Upper lobe of right lung (tissue), 1 donor: Measurements from ENCODE around the gene ADAMTS6. TPM values are rescaled to one million over a fixed set of nuclear protein-coding genes. Genes with fewer than 3 reads are reported as not detected.

ENCODE experiments used
- ATAC-seq: fragments of 200-7000 bp; cut with Tn5 transposase; one replicate; pipeline ENCODE4 v1.9.1; 2020; ENCODE audit warnings: mild to moderate bottlenecking, moderate library complexity
- DNase-seq: peaks from one replicate; pipeline ENCODE4 v3.0.0-alpha.2; 2020
- H3K27ac ChIP-seq: fragments of 200-600 bp; one replicate; pipeline ENCODE4 v1.8.0; 2022
- H3K27me3 ChIP-seq: fragments of 200-600 bp; one replicate; pipeline ENCODE4 v1.8.0; 2022; ENCODE audit warnings: mild to moderate bottlenecking
- H3K36me3 ChIP-seq: fragments of 200-600 bp; one replicate; pipeline ENCODE4 v1.8.0; 2022
- H3K4me1 ChIP-seq: fragments of 200-600 bp; one replicate; pipeline ENCODE4 v1.8.0; 2022
- H3K4me3 ChIP-seq: fragments of 200-600 bp; one replicate; pipeline ENCODE4 v1.8.0; 2022; ENCODE audit warnings: mild to moderate bottlenecking
- H3K9me3 ChIP-seq: fragments of 200-600 bp; one replicate; pipeline ENCODE4 v1.8.0; 2022
- CTCF ChIP-seq: fragments of 200-600 bp; IDR thresholded peaks from one replicate; pipeline ENCODE4 v1.8.0; 2022; ENCODE audit warnings: antibody characterized with exemption
- intact Hi-C: fragments of 100-400 bp; cut with DNase I; formaldehyde crosslinking; loops from one replicate; pipeline ENCODE4 v1.11.0; 2022
- total RNA-seq: library from RNA; stranded (reverse); fragmentation: NEBNext Ultra II Directional; extraction: Animal tissue kit (Norgen Biotek cat#: 25700); gene quantifications from one replicate; pipeline ENCODE4 v1.2.1, GENCODE V29; 2021
- donor health status: DM: no; HTN: yes; CAD: no; lungs with severe emphysema.

Gene ADAMTS6
- total RNA-seq, 1 donor from 2014 or later: 2.3 TPM

- intact Hi-C loops: no loop called here
- H3K4me1 ChIP-seq: no peaks in the 10 kb centered on the region
- no peak overlapping the region for H3K4me3 ChIP-seq
- no peaks in the 10 kb centered on the region for H3K36me3 ChIP-seq
- ATAC-seq (no peak), DNase-seq (no peak)
- H3K9me3 ChIP-seq: no peaks in the 10 kb centered on the region
- H3K27me3 ChIP-seq: no peaks in the 10 kb centered on the region
- no peak overlapping the region for H3K27ac ChIP-seq
- no peak for TF ChIP-seq CTCF
Observed at GRCh38 chr5:65366655-65367054, 115.1 kb downstream of the ADAMTS6 start.

DNA sequence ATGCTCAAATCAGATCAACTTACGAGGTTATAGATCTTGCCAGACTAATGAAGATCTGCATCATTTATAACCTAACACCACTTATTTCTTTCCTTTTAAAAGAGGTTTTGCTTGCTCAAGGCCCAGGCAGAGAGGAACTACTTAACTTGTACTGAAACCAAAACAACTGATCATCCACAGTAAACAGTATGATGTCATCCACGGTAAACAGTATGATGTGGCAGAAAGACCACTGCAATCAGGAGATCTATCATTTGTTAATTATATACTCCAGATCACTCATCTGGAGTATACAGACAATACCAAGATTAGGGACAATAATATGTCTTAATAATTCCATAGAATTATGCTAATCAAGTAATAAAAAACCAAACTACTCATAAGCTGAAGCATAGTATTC is 116.8 kb downstream of the ADAMTS6 start:
- H3K4me1 ChIP-seq: no peaks in the 10 kb centered on the region
- H3K4me3 ChIP-seq: no peak overlapping the region
- H3K36me3 ChIP-seq: no peaks in the 10 kb centered on the region
- H3K27ac ChIP-seq: no peak overlapping the region
- TF ChIP-seq CTCF: no peak
- ATAC-seq: no peak
- intact Hi-C loops: no loop called here
- no peak for DNase-seq
- no peaks in the 10 kb centered on the region for H3K27me3 ChIP-seq
- no peaks in the 10 kb centered on the region for H3K9me3 ChIP-seq

DNA sequence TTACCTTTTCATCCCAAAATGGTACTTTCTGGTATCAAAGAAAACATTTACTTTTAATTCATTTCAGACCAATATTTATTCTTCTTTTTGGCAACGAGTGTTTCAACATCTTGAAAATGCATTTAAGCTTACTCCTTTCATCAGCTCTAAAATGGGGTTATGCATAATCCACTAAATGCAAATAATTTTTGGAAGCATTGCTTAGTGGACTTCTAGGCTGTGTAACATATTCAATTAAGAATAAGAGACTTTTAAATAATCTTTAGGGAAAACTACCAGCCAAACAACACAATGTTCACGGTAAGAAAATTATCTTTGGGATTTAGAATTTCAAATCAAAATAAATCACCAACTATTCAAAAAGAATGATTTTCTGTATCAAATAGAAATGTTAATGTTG is 118.2 kb downstream of the ADAMTS6 start:
- ATAC-seq (no peak), DNase-seq (no peak)
- no peaks in the 10 kb centered on the region for H3K4me1 ChIP-seq
- H3K36me3 ChIP-seq: no peaks in the 10 kb centered on the region
- intact Hi-C loops: no loop called here
- no peaks in the 10 kb centered on the region for H3K27me3 ChIP-seq
- H3K27ac ChIP-seq: no peak overlapping the region
- no peaks in the 10 kb centered on the region for H3K9me3 ChIP-seq
- TF ChIP-seq CTCF: no peak
- no peak overlapping the region for H3K4me3 ChIP-seq

DNA sequence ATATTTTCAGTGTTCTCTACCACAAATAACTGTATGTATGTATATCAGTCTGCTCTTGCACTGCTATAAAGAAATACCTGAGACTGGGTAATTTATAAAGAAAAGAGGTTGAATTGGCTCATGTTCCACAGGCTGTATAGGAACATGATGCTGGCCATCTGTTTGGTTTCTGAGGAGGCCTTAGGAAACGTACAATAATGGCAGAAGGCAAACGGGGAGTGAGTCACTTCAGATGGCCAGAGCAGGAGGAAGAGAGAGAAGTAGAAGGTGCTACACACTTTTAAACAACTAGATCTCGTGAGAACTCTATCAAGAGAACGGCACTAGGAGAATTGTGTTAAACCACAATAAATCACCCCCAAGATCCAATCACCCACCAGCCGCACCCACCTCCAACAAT is 121.7 kb downstream of the ADAMTS6 start:
- no peak overlapping the region for H3K4me3 ChIP-seq
- no peaks in the 10 kb centered on the region for H3K36me3 ChIP-seq
- ATAC-seq: no peak
- no peaks in the 10 kb centered on the region for H3K27me3 ChIP-seq
- no peaks in the 10 kb centered on the region for H3K9me3 ChIP-seq
- no peak for DNase-seq
- H3K4me1 ChIP-seq: no peaks in the 10 kb centered on the region
- intact Hi-C loops: no loop called here
- no peak for TF ChIP-seq CTCF
- no peak overlapping the region for H3K27ac ChIP-seq

DNA sequence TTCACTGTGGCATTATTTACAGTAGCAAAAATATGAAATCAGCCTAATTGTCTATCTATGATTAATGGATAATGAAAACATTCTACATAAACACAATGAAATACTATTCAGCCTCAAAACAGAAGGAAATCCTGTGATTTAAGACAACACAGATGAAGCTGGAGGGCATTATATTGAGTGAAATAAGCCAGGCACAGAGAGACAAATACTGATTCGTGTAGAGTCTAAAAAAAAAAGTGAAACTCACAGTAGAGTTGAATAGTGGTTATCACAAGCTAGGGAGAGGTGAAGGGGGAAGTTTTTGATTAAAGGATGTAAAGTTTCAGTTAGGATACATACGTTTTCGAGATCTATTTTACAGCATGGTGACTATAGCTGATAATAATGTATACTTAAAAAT is 122.2 kb downstream of the ADAMTS6 start:
- TF ChIP-seq CTCF: no peak
- no peak overlapping the region for H3K27ac ChIP-seq
- no peaks in the 10 kb centered on the region for H3K36me3 ChIP-seq
- DNase-seq: no peak
- ATAC-seq: no peak
- intact Hi-C loops: no loop called here
- no peaks in the 10 kb centered on the region for H3K9me3 ChIP-seq
- H3K4me1 ChIP-seq: no peaks in the 10 kb centered on the region
- H3K4me3 ChIP-seq: no peak overlapping the region
- H3K27me3 ChIP-seq: no peaks in the 10 kb centered on the region

DNA sequence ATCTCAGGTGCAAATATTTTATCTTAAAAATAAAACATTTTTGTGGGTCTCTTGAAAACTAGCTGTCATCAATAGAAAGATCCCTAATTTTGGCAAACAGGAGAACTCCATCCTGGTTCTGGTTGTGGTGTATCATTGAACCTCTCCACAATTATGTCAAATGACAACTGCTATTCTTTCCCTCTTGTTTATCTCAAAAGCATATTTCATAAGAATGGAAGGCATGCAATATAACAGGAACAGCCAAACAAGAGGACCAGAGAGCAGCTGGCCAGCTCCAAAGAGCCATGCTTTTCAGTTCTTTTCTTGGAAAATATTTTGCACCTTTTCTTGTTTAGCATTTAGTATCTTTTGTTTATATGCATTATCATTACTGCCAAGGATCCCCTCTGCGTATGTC is 125.4 kb downstream of the ADAMTS6 start:
- Histone ChIP-seq H3K27me3 (no peaks in the 10 kb centered on the region), H3K9me3 (no peaks in the 10 kb centered on the region), H3K4me1 (no peaks in the 10 kb centered on the region), H3K4me3 (no peak overlapping the region), H3K27ac (no peak overlapping the region), H3K36me3 (no peaks in the 10 kb centered on the region)
- no peak for ATAC-seq
- no peak for DNase-seq
- intact Hi-C loops: no loop called here
- no peak for TF ChIP-seq CTCF
